HUES64 (cell line): ENCODE measurements around the gene CNDP1.
"Not testable (repeated sequence)": the region's sequence is repeated elsewhere in the genome, so short reads cannot be mapped to it uniquely, and the experiment has no call there.

Experiments used
- H3K27ac ChIP-seq: 2 replicates; pipeline ENCODE4 v1.7.0; 2013; ENCODE audit warnings: low read depth, low read length, inconsistent platforms
- H3K27me3 ChIP-seq: 2 replicates; pipeline ENCODE4 v1.6.1; 2013; ENCODE audit warnings: mild to moderate bottlenecking, low read length; ENCODE audit not compliant: insufficient read depth
- H3K36me3 ChIP-seq: 2 replicates; pipeline ENCODE4 v1.6.1; 2013; ENCODE audit warnings: mild to moderate bottlenecking, low read length; ENCODE audit not compliant: insufficient read depth
- H3K4me1 ChIP-seq: 2 replicates; pipeline ENCODE4 v1.6.1; 2013; ENCODE audit warnings: mild to moderate bottlenecking, low read length, moderate library complexity; ENCODE audit not compliant: insufficient read depth
- H3K4me3 ChIP-seq: 2 replicates; pipeline ENCODE4 v1.5.1; 2013; ENCODE audit warnings: mild to moderate bottlenecking, low read length, moderate library complexity
- H3K9ac ChIP-seq: 2 replicates; pipeline ENCODE4 v1.6.1; 2013; ENCODE audit warnings: mild to moderate bottlenecking, low read depth, low read length
- H3K9me3 ChIP-seq: 2 replicates; pipeline ENCODE4 v1.6.1; 2013; ENCODE audit warnings: low read depth, low read length; ENCODE audit not compliant: insufficient read depth
- WGBS: fragments of 150-250, 120-280 bp; methylation state at CpG from one replicate; pipeline ENCODE4 v1.1.7; 2013; ENCODE audit warnings: missing lambda C conversion rate; 5-methylcytosine and 5-hydroxymethylcytosine counted together

Gene CNDP1

DNA sequence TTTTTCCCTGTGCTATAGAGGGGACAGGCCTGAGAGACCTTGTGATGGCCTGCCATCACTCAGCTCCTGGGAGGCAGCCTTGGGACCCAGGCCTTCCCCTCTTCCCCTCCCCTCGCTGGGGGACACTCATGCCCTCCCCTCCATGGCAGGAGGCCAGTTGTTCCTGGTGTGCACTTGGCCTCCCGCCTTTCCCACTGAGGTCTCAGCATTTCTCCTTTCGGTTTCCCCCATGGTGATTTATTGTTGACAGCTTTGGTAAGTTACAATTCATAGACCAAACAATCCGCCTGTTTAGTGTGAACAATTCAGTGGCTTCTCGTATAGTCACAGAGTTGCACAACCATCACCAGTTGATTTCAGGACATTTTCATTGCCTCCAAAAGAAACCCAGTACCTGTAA is 10.2 kb upstream of the CNDP1 start:
- no peak overlapping the region for H3K9ac ChIP-seq
- H3K9me3 ChIP-seq: no peaks in the 10 kb centered on the region
- H3K4me1 ChIP-seq: no peaks in the 10 kb centered on the region
- H3K27me3 ChIP-seq: no peaks in the 10 kb centered on the region
- H3K4me3 ChIP-seq: no peak overlapping the region
- 96% methylated on average over 5 of the region's 5 CpGs for WGBS
- H3K27ac ChIP-seq: no peak overlapping the region
- peaks cover 28% of the 10 kb centered on the region for H3K36me3 ChIP-seq

GRCh38 chr18:74524915-74525314 is 9.4 kb upstream of the CNDP1 start:
- H3K9me3 ChIP-seq, H3K4me3 ChIP-seq, H3K27ac ChIP-seq, H3K27me3 ChIP-seq, H3K9ac ChIP-seq, H3K4me1 ChIP-seq: not testable (repeated sequence)
- 93% methylated on average over 7 of the region's 7 CpGs for WGBS
- peaks cover 20% of the 10 kb centered on the region for H3K36me3 ChIP-seq

DNA sequence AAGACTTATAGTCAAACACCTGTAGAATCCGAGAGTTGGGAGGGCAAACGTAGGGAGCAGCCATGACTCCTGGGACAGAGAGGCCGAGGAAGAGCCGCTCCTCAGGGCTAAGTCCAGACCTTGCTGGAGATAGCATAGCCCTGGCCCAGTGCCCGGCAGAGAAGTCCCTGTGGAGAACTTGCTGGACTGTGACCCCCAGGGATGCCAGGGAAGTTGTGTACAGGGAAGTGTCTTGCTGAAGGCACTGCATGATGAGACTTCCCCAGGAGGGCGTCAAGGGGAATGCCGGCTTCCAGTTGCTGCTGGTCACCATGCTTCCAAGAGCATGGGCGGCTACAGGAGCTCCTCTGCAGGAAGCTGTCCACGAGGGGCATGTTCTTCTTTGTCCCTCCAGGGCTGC is 8.6 kb upstream of the CNDP1 start:
- no peaks in the 10 kb centered on the region for H3K9me3 ChIP-seq
- H3K4me3 ChIP-seq: no peak overlapping the region
- no peaks in the 10 kb centered on the region for H3K27me3 ChIP-seq
- no peak overlapping the region for H3K27ac ChIP-seq
- WGBS: 94% methylated on average over 9 of the region's 9 CpGs
- H3K4me1 ChIP-seq: no peaks in the 10 kb centered on the region
- peaks cover 11% of the 10 kb centered on the region for H3K36me3 ChIP-seq
- no peak overlapping the region for H3K9ac ChIP-seq

- H3K27me3 ChIP-seq: no peaks in the 10 kb centered on the region
- no peak overlapping the region for H3K27ac ChIP-seq
- H3K36me3 ChIP-seq: 0 out of 2 replicates have a peak, but pooled peaks cover 4% of the 10 kb centered on the region
- H3K4me3 ChIP-seq: no peak overlapping the region
- no peaks in the 10 kb centered on the region for H3K4me1 ChIP-seq
- H3K9ac ChIP-seq: no peak overlapping the region
- H3K9me3 ChIP-seq: no peaks in the 10 kb centered on the region
- 95% methylated on average over 2 of the region's 2 CpGs for whole genome bisulfite sequencing
These were observed 7.8 kb upstream of the CNDP1 start for GRCh38 chr18:74526488-74526887.

GRCh38 chr18:74528478-74528877 is 5.8 kb upstream of the CNDP1 start:
- H3K9me3 ChIP-seq: no peaks in the 10 kb centered on the region
- no peaks in the 10 kb centered on the region for H3K4me1 ChIP-seq
- no peaks in the 10 kb centered on the region for H3K27me3 ChIP-seq
- H3K27ac ChIP-seq: no peak overlapping the region
- WGBS: no CpG with 5 or more reads among the region's 1 CpG
- H3K4me3 ChIP-seq: no peak overlapping the region
- H3K36me3 ChIP-seq: no peaks in the 10 kb centered on the region
- no peak overlapping the region for H3K9ac ChIP-seq

GRCh38 chr18:74528913-74529312 is 5.4 kb upstream of the CNDP1 start:
- Histone ChIP-seq H3K27ac (no peak overlapping the region), H3K9ac (no peak overlapping the region), H3K27me3 (no peaks in the 10 kb centered on the region), H3K4me3 (no peak overlapping the region), H3K36me3 (no peaks in the 10 kb centered on the region), H3K9me3 (no peaks in the 10 kb centered on the region), H3K4me1 (no peaks in the 10 kb centered on the region)
- WGBS: 96% methylated on average over 1 of the region's 3 CpGs

- WGBS: 90% methylated on average over 6 of the region's 6 CpGs
- no peak overlapping the region for H3K9ac ChIP-seq
- no peaks in the 10 kb centered on the region for H3K4me1 ChIP-seq
- H3K27me3 ChIP-seq: no peaks in the 10 kb centered on the region
- H3K27ac ChIP-seq: no peak overlapping the region
- no peaks in the 10 kb centered on the region for H3K36me3 ChIP-seq
- no peaks in the 10 kb centered on the region for H3K9me3 ChIP-seq
- no peak overlapping the region for H3K4me3 ChIP-seq
These were observed 4.9 kb upstream of the CNDP1 start for GRCh38 chr18:74529378-74529777.

DNA sequence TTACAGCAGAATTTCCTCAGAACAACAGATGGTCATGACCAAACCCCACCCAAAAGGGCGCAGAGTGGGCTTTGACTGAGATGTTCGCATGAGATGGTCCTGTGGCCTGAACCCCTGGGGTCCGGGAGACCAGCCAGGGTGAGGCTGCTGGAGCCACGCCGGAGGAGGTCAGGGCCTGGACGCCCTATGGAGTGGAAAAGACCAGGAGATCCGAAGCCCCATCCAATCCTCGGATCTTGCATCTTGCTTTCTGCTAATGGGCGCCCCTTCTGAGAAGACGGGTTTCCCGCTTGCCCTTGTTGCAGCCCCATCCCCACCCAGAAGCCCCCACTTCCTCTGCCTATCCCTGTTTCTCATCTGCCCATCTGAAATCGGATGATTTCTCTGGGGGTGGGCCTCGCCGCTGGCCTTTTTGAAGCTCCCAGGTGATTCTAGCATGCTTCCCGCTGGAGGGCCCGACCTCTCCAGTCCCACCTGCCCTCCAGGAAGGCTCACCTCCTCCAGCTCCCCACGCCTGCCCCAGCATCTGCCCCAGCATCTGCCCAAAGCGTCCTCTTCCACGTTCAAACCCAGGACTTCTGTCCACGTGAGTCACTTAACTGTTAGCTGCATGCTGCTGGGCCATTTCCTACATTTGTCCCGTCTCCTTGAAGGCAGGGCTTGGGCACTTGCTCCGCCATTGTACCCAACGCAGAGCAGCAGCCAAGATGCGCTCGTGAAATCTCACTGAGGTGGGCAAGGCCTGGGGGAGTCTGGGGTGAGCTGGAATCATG is 4.3 kb upstream of the CNDP1 start:
- no peak overlapping the region for H3K9ac ChIP-seq
- WGBS: 94% methylated on average over 25 of the region's 25 CpGs

GRCh38 chr18:74530584-74530862 is 3.8 kb upstream of the CNDP1 start:
- H3K36me3 ChIP-seq: no peaks in the 10 kb centered on the region
- 95% methylated on average over 6 of the region's 6 CpGs for WGBS
- H3K4me1 ChIP-seq: no peaks in the 10 kb centered on the region
- no peaks in the 10 kb centered on the region for H3K27me3 ChIP-seq
- no peak overlapping the region for H3K27ac ChIP-seq
- no peak overlapping the region for H3K4me3 ChIP-seq
- H3K9me3 ChIP-seq: no peaks in the 10 kb centered on the region
- no peak overlapping the region for H3K9ac ChIP-seq

More for the DNA sequence above, 4.3 kb upstream of the CNDP1 start:
- Histone ChIP-seq H3K4me1 (no peaks in the 10 kb centered on the region), H3K27me3 (no peaks in the 10 kb centered on the region), H3K36me3 (no peaks in the 10 kb centered on the region), H3K4me3 (no peak overlapping the region), H3K27ac (no peak overlapping the region), H3K9me3 (no peaks in the 10 kb centered on the region)

DNA sequence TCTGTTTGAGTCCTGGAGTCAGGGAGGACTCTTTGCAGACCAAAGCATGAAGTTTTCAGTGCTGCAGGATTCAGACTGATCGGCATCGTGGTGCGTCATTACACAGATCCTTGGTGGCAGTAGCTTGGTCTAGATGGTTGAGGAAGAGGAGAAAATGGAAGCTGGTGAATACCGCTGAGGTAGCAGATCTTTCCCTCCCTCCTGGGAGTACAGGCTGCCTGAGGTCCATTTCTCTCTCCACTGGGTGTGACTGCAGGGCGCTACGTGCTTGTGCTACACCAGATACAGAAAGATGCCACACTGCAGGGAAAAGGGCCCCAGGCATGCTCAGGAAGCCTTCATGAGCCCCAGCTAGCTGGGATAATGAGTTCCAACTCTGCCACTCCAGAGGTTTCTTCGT is 3.3 kb upstream of the CNDP1 start:
- 93% methylated on average over 7 of the region's 7 CpGs for WGBS
- H3K27me3 ChIP-seq: no peaks in the 10 kb centered on the region

GRCh38 chr18:74532511-74533025 is 1.7 kb upstream of the CNDP1 start:
- no peaks in the 10 kb centered on the region for H3K9me3 ChIP-seq
- no peak overlapping the region for H3K4me3 ChIP-seq
- H3K36me3 ChIP-seq: no peaks in the 10 kb centered on the region
- H3K27ac ChIP-seq: no peak overlapping the region
- WGBS: 82% methylated on average over 9 of the region's 9 CpGs
- no peak overlapping the region for H3K9ac ChIP-seq
- H3K27me3 ChIP-seq: no peaks in the 10 kb centered on the region
- no peaks in the 10 kb centered on the region for H3K4me1 ChIP-seq

More for the DNA sequence above, 3.3 kb upstream of the CNDP1 start:
- Histone ChIP-seq H3K4me3 (no peak overlapping the region), H3K36me3 (no peaks in the 10 kb centered on the region), H3K9me3 (no peaks in the 10 kb centered on the region), H3K27ac (no peak overlapping the region), H3K4me1 (no peaks in the 10 kb centered on the region), H3K9ac (no peak overlapping the region)

- WGBS: 96% methylated on average over 12 of the region's 12 CpGs
- H3K27ac ChIP-seq: no peak overlapping the region
- no peaks in the 10 kb centered on the region for H3K36me3 ChIP-seq
- no peaks in the 10 kb centered on the region for H3K27me3 ChIP-seq
- no peak overlapping the region for H3K4me3 ChIP-seq
- H3K4me1 ChIP-seq: no peaks in the 10 kb centered on the region
- no peaks in the 10 kb centered on the region for H3K9me3 ChIP-seq
- no peak overlapping the region for H3K9ac ChIP-seq
These were observed 634 bp upstream of the CNDP1 start for GRCh38 chr18:74533666-74534065.
